GM18505 (cell line): ENCODE results near the gene CALCOCO2.
"Not testable (repeated sequence)": the region's sequence is repeated elsewhere in the genome, so short reads cannot be mapped to it uniquely, and the experiment has no call there.

Experiments used
- ATAC-seq: cut with Tn5 transposase; IDR thresholded peaks from one replicate; pipeline ENCODE4 v1.9.1; 2021; ENCODE audit not compliant: unreplicated experiment
- POLR2A ChIP-seq: IDR thresholded peaks from 4 replicates; pipeline ENCODE4 v1.6.1; 2011; ENCODE audit warnings: borderline replicate concordance; ENCODE audit not compliant: insufficient read depth, insufficient read length; ENCODE audit errors: extremely low read depth

Gene CALCOCO2

GRCh38 chr17:48830840-48831548 lies at the start of gene CALCOCO2:
CALCOCO2 (plus strand) TSS chr17:48831035; CDS start chr17:48841708, 10,673 bp downstream.
- peak; percentile 74 for ATAC-seq
- TF ChIP-seq POLR2A, result peak; percentile 72

DNA sequence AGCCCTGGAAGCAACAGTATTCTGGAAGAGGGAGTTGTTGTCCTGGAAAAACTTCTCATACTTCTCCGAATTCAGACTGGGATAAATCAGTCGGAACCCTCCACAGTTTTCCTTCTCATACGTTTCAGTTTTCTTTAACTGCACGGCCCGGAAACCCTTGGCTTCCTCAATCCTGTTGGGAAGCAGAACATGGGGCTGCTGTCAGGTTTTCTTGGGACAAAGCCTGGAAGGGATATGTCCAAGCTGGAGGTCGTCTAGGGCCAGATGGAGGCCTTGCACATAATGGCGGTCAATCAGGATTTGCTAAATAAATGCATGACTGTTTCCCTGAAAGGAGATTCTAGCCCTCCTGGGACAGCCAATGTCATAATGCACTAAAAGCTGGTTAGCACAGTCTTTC lies 43.0 kb upstream of the CALCOCO2 start:
- no peak for ATAC-seq
- no peak for TF ChIP-seq POLR2A

GRCh38 chr17:48790607-48791127 lies 40.2 kb upstream of the CALCOCO2 start:
- TF ChIP-seq POLR2A, result no peak
- no peak for ATAC-seq

DNA sequence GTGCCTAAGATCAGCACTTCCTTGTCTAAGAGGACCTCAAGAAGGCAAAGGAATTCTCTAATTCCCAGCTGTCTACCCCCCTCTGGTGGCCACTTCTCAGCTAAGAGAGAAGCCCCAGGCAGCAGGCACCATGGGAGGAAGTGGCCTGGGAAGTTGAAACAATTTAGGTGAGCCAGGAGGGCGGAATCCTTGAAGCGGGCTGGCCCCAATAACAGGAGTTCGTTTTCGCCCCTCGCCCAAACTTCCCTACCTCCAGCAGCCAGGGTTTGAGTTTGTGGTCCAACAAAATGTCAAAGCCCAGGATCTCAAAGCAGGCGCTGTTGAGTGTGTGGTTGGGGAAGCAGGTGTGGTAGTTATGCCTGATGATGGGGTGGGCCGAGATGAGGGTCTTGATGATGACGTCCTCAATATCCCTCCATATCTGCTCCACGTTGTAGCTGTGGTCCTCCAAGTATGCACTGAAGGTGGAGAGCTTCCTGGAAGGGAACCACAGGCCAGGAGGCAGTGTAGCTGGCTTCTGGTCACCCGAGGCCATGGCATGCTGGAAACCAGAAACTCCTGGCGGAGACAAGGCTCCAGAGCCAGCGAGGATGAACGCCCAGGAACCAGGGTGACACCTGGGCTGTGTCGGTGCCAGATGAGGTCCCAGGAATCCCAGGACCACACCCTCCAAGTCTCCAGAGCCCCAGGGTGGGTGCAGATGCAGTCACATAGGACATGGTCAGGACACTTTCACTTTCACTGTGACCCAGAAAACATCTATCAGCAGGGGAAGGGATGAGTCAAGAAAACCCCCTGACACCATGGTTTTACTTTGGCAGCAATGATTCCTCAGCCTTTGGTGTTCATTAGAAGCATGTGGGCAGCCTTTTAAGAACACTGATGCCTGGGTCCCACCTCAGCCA lies 39.5 kb upstream of the CALCOCO2 start:
- ATAC-seq, result no peak
- TF ChIP-seq POLR2A, result no peak

DNA sequence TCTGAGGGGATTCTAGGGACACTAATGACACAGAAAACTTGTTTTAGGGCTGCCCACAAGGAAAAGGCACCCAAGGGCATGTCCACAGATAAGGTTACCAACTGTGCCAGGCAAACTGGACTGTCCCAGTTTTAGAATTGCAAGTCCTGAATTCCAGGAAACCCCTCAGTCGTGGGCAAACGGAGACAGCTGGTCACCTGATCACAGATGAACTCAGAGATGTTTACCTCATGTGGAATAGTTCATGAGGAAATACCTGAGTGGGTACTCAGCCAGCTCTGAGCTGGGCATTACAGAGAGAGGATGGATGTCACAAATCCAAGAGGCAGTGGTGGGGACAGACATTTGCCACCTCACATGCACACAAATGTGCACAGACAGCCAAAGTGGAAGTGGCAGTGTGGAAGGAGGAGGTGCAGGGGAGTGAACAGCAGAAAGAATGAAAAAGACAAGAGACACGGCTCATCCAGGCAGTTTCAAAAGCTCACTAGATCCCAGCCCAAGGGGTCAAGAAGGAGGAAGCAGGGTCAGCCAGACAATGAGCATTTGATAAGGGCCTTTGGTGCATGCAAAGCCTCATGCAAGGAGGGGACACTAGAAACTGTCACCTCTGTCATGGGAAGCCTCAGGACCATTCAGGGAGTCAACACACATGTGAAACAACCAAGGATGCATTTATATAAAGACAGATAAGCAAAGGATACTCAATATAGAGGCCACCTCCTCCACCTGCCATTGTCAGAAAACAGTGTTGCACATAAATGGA lies 38.6 kb upstream of the CALCOCO2 start:
- TF ChIP-seq POLR2A, result no peak
- no peak for ATAC-seq

DNA sequence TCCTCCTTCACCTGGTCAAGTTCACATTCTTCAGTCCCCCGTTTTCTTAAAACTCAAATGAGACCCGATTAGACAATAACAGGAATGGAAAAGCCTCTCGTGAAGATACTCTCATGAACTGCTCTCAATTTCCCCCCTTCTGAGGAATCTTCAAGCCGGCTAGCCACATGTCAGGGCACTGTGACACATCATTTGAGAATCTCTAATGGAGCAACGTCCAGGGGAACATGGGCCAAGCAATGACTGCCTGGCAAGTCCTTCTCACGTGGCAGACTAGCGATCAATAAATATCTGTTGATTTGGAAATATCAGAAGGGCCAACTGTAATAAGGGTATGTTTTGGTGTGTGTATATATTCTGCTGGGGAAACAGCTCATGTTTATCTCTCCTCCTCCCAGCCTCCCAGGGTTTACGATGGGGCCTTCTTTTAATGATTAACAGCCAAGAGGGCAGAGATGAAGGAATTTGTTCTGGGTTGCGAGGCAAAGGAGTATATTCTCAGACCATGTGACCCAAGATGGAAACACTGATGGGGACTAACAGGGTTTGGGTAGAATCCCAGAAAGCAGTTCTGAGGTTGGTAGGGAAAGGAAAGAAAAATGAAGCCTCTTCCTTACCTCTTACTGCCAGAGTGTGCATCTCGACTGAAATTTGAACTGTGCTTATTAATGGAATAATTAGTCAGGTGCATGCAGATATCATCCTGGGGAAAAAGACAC lies 35.2 kb upstream of the CALCOCO2 start:
- ATAC-seq, result no peak
- TF ChIP-seq POLR2A, result no peak

GRCh38 chr17:48796163-48796522 lies 34.7 kb upstream of the CALCOCO2 start:
- ATAC-seq, result not testable (repeated sequence)

GRCh38 chr17:48799069-48799723 lies 31.6 kb upstream of the CALCOCO2 start:
- TF ChIP-seq POLR2A, result no peak
- ATAC-seq, result no peak

- no peak for TF ChIP-seq POLR2A
- ATAC-seq, result no peak
Measured at GRCh38 chr17:48800626-48801217, 30.1 kb upstream of the CALCOCO2 start.

- no peak for ATAC-seq
- no peak for TF ChIP-seq POLR2A
Measured at GRCh38 chr17:48804936-48805411, 25.9 kb upstream of the CALCOCO2 start.

DNA sequence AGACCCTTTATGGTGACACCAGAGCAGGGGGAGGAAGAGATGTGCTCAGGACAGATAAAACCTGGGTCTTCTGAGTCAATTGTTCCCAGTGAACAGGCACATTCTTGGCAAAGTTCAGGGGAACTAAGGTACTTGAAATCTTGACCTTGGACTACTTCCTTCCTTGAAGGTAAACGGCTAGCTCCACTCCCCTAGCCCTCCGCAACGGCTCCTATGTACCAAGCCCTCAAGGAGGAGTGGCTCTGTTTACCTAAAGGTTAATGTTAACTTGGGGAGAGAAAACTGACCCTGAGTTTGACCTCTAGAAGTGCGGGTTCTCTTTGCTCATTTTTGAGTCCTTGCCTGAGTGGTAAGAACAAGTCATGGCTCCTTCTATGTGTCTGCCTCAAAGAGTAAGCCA lies 21.7 kb upstream of the CALCOCO2 start:
- TF ChIP-seq POLR2A, result no peak
- ATAC-seq, result no peak

GRCh38 chr17:48812001-48812400 lies 18.8 kb upstream of the CALCOCO2 start:
- no peak for ATAC-seq
- TF ChIP-seq POLR2A, result no peak

DNA sequence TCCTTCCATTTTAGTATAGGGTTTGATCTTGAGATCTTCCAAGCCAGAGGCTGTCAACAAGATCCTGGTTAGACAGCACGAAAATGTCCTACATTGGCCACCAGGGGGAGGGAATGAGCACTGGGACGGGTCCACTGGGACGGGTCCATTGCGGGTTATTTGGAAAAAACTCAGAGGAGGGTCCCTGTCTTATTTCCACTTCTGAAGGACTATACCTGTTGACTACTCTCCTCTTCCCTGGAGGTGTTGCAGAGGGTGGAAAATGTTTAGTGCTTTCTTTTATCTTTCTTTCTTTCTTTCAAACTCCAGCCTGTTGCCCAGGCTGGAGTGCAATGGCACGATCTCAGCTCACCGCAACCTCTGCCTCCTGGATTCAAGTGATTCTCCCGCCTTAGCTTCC lies 16.3 kb upstream of the CALCOCO2 start:
- no peak for ATAC-seq
- TF ChIP-seq POLR2A, result no peak
